Stimulated activated effector memory CD8-positive, alpha-beta T cell treated with anti-CD3 and anti-CD28 coated beads, Interleukin-12 subunit alpha, Interleukin-12 subunit beta, amount 100 ng/mL, for 72 hours (primary cell): ENCODE measurements around the gene KIF23.

Experiments
- ATAC-seq: fragments of 150-1000 bp; cut with Tn5 transposase; 2 replicates; pipeline ENCODE4 v1.10.0; 2021
- DNase-seq, 2 donors: peaks; one replicate each; pipeline ENCODE4 v3.0.0; 2021 to 2022; ENCODE audit warnings: low spot score in 2 of 2
- H3K27ac Mint-ChIP-seq: one replicate; pipeline ENCODE4 v1.8.0; 2022; ENCODE audit warnings: mild to moderate bottlenecking, mixed read lengths
- H3K36me3 Mint-ChIP-seq: one replicate; pipeline ENCODE4 v1.8.0; 2022; ENCODE audit warnings: mild to moderate bottlenecking, mixed read lengths
- H3K4me1 Mint-ChIP-seq: one replicate; pipeline ENCODE4 v1.8.0; 2022; ENCODE audit warnings: mixed read lengths
- H3K4me3 Mint-ChIP-seq: one replicate; pipeline ENCODE4 v1.8.0; 2022; ENCODE audit warnings: mild to moderate bottlenecking, mixed read lengths
- H3K9me3 Mint-ChIP-seq: one replicate; pipeline ENCODE4 v1.8.0; 2022; ENCODE audit warnings: mixed read lengths

KIF23 gene

GRCh38 chr15:69462493-69463181 is 48.5 kb downstream of the KIF23 start:
- H3K4me3 Mint-ChIP-seq: peak overlapping the region; percentile 77
- DNase-seq: peak; percentile 82 to 95
- peak overlapping the region; percentile 83 for H3K27ac Mint-ChIP-seq
- no peaks in the 10 kb centered on the region for H3K9me3 Mint-ChIP-seq
- H3K36me3 Mint-ChIP-seq: peaks cover 13% of the 10 kb centered on the region
- ATAC-seq: peak; percentile 95
- peaks cover 24% of the 10 kb centered on the region for H3K4me1 Mint-ChIP-seq

- Mint-ChIP-seq H3K4me3 (peak overlapping the region; percentile 77), H3K9me3 (no peaks in the 10 kb centered on the region), H3K4me1 (peaks cover 31% of the 10 kb centered on the region), H3K27ac (peak overlapping the region; percentile 83), H3K36me3 (peaks cover 15% of the 10 kb centered on the region)
- DNase-seq (no peak), ATAC-seq (no peak)
These were observed 49.1 kb downstream of the KIF23 start for GRCh38 chr15:69463182-69463756.

GRCh38 chr15:69465253-69465652 is 51.1 kb downstream of the KIF23 start:
- Mint-ChIP-seq H3K4me3 (no peak overlapping the region), H3K27ac (no peak overlapping the region), H3K4me1 (peaks cover 46% of the 10 kb centered on the region), H3K9me3 (no peaks in the 10 kb centered on the region), H3K36me3 (peaks cover 11% of the 10 kb centered on the region)
- DNase-seq: no peak
- no peak for ATAC-seq

GRCh38 chr15:69466733-69467132 is 52.6 kb downstream of the KIF23 start:
- Mint-ChIP-seq H3K36me3 (peaks cover 11% of the 10 kb centered on the region), H3K4me1 (peaks cover 44% of the 10 kb centered on the region), H3K9me3 (no peaks in the 10 kb centered on the region), H3K4me3 (no peak overlapping the region), H3K27ac (no peak overlapping the region)
- ATAC-seq (no peak), DNase-seq (no peak)

GRCh38 chr15:69467636-69468035 is 53.5 kb downstream of the KIF23 start:
- no peaks in the 10 kb centered on the region for H3K9me3 Mint-ChIP-seq
- peak overlapping the region; percentile 70 for H3K27ac Mint-ChIP-seq
- no peak for DNase-seq
- peaks cover 9% of the 10 kb centered on the region for H3K36me3 Mint-ChIP-seq
- H3K4me1 Mint-ChIP-seq: peaks cover 35% of the 10 kb centered on the region
- H3K4me3 Mint-ChIP-seq: peak overlapping the region; percentile 60
- ATAC-seq: no peak

GRCh38 chr15:69468241-69469121 is 54.3 kb downstream of the KIF23 start:
- peak; percentile 63 to 86 for DNase-seq
- Mint-ChIP-seq H3K9me3 (no peaks in the 10 kb centered on the region), H3K36me3 (peaks cover 6% of the 10 kb centered on the region), H3K27ac (peak overlapping the region; percentile 70), H3K4me3 (peak overlapping the region; percentile 60), H3K4me1 (peaks cover 26% of the 10 kb centered on the region)
- ATAC-seq: peak; percentile 98

GRCh38 chr15:69469467-69470201 is 55.5 kb downstream of the KIF23 start:
- Mint-ChIP-seq H3K9me3 (no peaks in the 10 kb centered on the region), H3K36me3 (peaks cover 6% of the 10 kb centered on the region), H3K4me1 (peaks cover 22% of the 10 kb centered on the region), H3K4me3 (peak overlapping the region; percentile 60), H3K27ac (peak overlapping the region; percentile 70)
- DNase-seq (no peak), ATAC-seq (no peak)

GRCh38 chr15:69472046-69472445 is 57.9 kb downstream of the KIF23 start:
- DNase-seq (no peak), ATAC-seq (no peak)
- peaks cover 6% of the 10 kb centered on the region for H3K36me3 Mint-ChIP-seq
- no peaks in the 10 kb centered on the region for H3K9me3 Mint-ChIP-seq
- H3K4me3 Mint-ChIP-seq: no peak overlapping the region
- no peak overlapping the region for H3K27ac Mint-ChIP-seq
- H3K4me1 Mint-ChIP-seq: peaks cover 26% of the 10 kb centered on the region

GRCh38 chr15:69472562-69472961 is 58.4 kb downstream of the KIF23 start:
- Mint-ChIP-seq H3K36me3 (peaks cover 6% of the 10 kb centered on the region), H3K27ac (no peak overlapping the region), H3K9me3 (no peaks in the 10 kb centered on the region), H3K4me3 (no peak overlapping the region), H3K4me1 (peaks cover 26% of the 10 kb centered on the region)
- DNase-seq (no peak), ATAC-seq (no peak)

GRCh38 chr15:69474291-69474690 is 60.1 kb downstream of the KIF23 start:
- Mint-ChIP-seq H3K36me3 (no peaks in the 10 kb centered on the region), H3K4me3 (no peak overlapping the region), H3K4me1 (peaks cover 9% of the 10 kb centered on the region), H3K27ac (no peak overlapping the region), H3K9me3 (no peaks in the 10 kb centered on the region)
- no peak for DNase-seq
- ATAC-seq: no peak

GRCh38 chr15:69474846-69475455 is 60.8 kb downstream of the KIF23 start:
- Mint-ChIP-seq H3K4me1 (peaks cover 4% of the 10 kb centered on the region), H3K36me3 (no peaks in the 10 kb centered on the region), H3K27ac (no peak overlapping the region), H3K4me3 (no peak overlapping the region), H3K9me3 (peaks cover 2% of the 10 kb centered on the region)
- ATAC-seq (peak; percentile 43), DNase-seq (no peak)

GRCh38 chr15:69475769-69476358 is 61.7 kb downstream of the KIF23 start:
- no peak overlapping the region for H3K27ac Mint-ChIP-seq

GRCh38 chr15:69476704-69477473 is 62.7 kb downstream of the KIF23 start:
- H3K4me3 Mint-ChIP-seq: no peak overlapping the region
- DNase-seq (no peak), ATAC-seq (no peak)
- H3K27ac Mint-ChIP-seq: no peak overlapping the region
- H3K4me1 Mint-ChIP-seq: peaks cover 4% of the 10 kb centered on the region
- peaks cover 2% of the 10 kb centered on the region for H3K9me3 Mint-ChIP-seq
- no peaks in the 10 kb centered on the region for H3K36me3 Mint-ChIP-seq

More at GRCh38 chr15:69475769-69476358, 61.7 kb downstream of the KIF23 start:
- no peaks in the 10 kb centered on the region for H3K36me3 Mint-ChIP-seq
- peaks cover 2% of the 10 kb centered on the region for H3K9me3 Mint-ChIP-seq
- DNase-seq (peak; percentile 66 to 87), ATAC-seq (peak; percentile 75)
- H3K4me1 Mint-ChIP-seq: peaks cover 4% of the 10 kb centered on the region
- no peak overlapping the region for H3K4me3 Mint-ChIP-seq
